ENCODE measurements around the gene AP2A2. TPM values are rescaled to one million over a fixed set of nuclear protein-coding genes. Genes with fewer than 3 reads are reported as not detected.

AP2A2 gene
- total RNA-seq, 2 donors from 2014 or later = 79.4 to 97.7 TPM

GRCh38 chr11:961921-962320 lies 36.3 kb downstream of the AP2A2 start:
- no peaks in the 10 kb centered on the region for H3K4me1 Mint-ChIP-seq
- Histone ChIP-seq H3K27ac (ENCODE audit: low read depth, low read length) (no peak overlapping the region), H3K4me3 (ENCODE audit: low read length) (no peak overlapping the region), H3K27me3 (ENCODE audit: control insufficient read depth, insufficient read depth, low read length, poor library complexity, severe bottlenecking) (no peaks in the 10 kb centered on the region), H3K36me3 (ENCODE audit: control insufficient read depth, insufficient read depth, low read length) (peaks cover 64% of the 10 kb centered on the region), H3K9ac (ENCODE audit: extremely low read depth, low read length, poor library complexity, severe bottlenecking) (no peak overlapping the region), H3K4me1 (ENCODE audit: control insufficient read depth, insufficient read depth, low read length) (no peaks in the 10 kb centered on the region), H3K9me3 (ENCODE audit: control insufficient read depth, low read length) (peaks cover 11% of the 10 kb centered on the region)
- no peaks in the 10 kb centered on the region for H3K27me3 Mint-ChIP-seq (ENCODE audit: insufficient read depth)
- 93% methylated on average over 7 to 12 of the region's 12 CpGs for WGBS, 2 experiments (ENCODE audit: insufficient coverage in 1 of 2, insufficient read length in 1 of 2)
- H3K27ac Mint-ChIP-seq = no peak overlapping the region
- no peak overlapping the region for H3K4me3 Mint-ChIP-seq
- TF ChIP-seq CTCF (conservative IDR thresholded peaks at IDR 0.05) = no peak
- DNase-seq = no peak
- peaks cover 7% of the 10 kb centered on the region for H3K9me3 Mint-ChIP-seq
- H3K36me3 Mint-ChIP-seq (ENCODE audit: low read depth) = peaks cover 65% of the 10 kb centered on the region

GRCh38 chr11:962688-963087 lies 37.0 kb downstream of the AP2A2 start:
- no peak overlapping the region for H3K27ac Mint-ChIP-seq
- no peaks in the 10 kb centered on the region for H3K27me3 Mint-ChIP-seq (ENCODE audit: insufficient read depth)
- H3K9ac ChIP-seq (ENCODE audit: extremely low read depth, low read length, poor library complexity, severe bottlenecking) = no peak overlapping the region
- H3K36me3 Mint-ChIP-seq (ENCODE audit: low read depth) = peaks cover 64% of the 10 kb centered on the region
- 96 to 98% methylated on average over 5 of the region's 5 CpGs for WGBS, 2 experiments (ENCODE audit: insufficient coverage in 1 of 2, insufficient read length in 1 of 2)
- no peak for TF ChIP-seq CTCF (conservative IDR thresholded peaks at IDR 0.05)
- no peak for DNase-seq
- no peak overlapping the region for H3K27ac ChIP-seq (ENCODE audit: low read depth, low read length)
- H3K4me1 ChIP-seq (ENCODE audit: control insufficient read depth, insufficient read depth, low read length) = no peaks in the 10 kb centered on the region
- no peaks in the 10 kb centered on the region for H3K4me1 Mint-ChIP-seq
- H3K9me3 Mint-ChIP-seq = peaks cover 7% of the 10 kb centered on the region
- peaks cover 11% of the 10 kb centered on the region for H3K9me3 ChIP-seq (ENCODE audit: control insufficient read depth, low read length)
- no peak overlapping the region for H3K4me3 ChIP-seq (ENCODE audit: low read length)
- no peak overlapping the region for H3K4me3 Mint-ChIP-seq
- H3K36me3 ChIP-seq (ENCODE audit: control insufficient read depth, insufficient read depth, low read length) = peaks cover 56% of the 10 kb centered on the region
- no peaks in the 10 kb centered on the region for H3K27me3 ChIP-seq (ENCODE audit: control insufficient read depth, insufficient read depth, low read length, poor library complexity, severe bottlenecking)

- Histone ChIP-seq H3K27ac (ENCODE audit: low read depth, low read length) (no peak overlapping the region), H3K4me3 (ENCODE audit: low read length) (no peak overlapping the region), H3K4me1 (ENCODE audit: control insufficient read depth, insufficient read depth, low read length) (no peaks in the 10 kb centered on the region), H3K27me3 (ENCODE audit: control insufficient read depth, insufficient read depth, low read length, poor library complexity, severe bottlenecking) (no peaks in the 10 kb centered on the region), H3K9ac (ENCODE audit: extremely low read depth, low read length, poor library complexity, severe bottlenecking) (no peak overlapping the region), H3K36me3 (ENCODE audit: control insufficient read depth, insufficient read depth, low read length) (peaks cover 45% of the 10 kb centered on the region), H3K9me3 (ENCODE audit: control insufficient read depth, low read length) (peaks cover 11% of the 10 kb centered on the region)
- no peak for TF ChIP-seq CTCF (conservative IDR thresholded peaks at IDR 0.05)
- no peaks in the 10 kb centered on the region for H3K4me1 Mint-ChIP-seq
- 94 to 96% methylated on average over 6 to 7 of the region's 7 CpGs for WGBS, 2 experiments (ENCODE audit: insufficient coverage in 1 of 2, insufficient read length in 1 of 2)
- H3K27ac Mint-ChIP-seq = no peak overlapping the region
- no peaks in the 10 kb centered on the region for H3K27me3 Mint-ChIP-seq (ENCODE audit: insufficient read depth)
- no peak for DNase-seq
- peaks cover 64% of the 10 kb centered on the region for H3K36me3 Mint-ChIP-seq (ENCODE audit: low read depth)
- no peak overlapping the region for H3K4me3 Mint-ChIP-seq
- peaks cover 7% of the 10 kb centered on the region for H3K9me3 Mint-ChIP-seq
Observed at GRCh38 chr11:963852-964251, 38.2 kb downstream of the AP2A2 start.
